GM18907 (cell line): ENCODE measurements around the gene FBXL13.
"Not testable (repeated sequence)": the region's sequence is repeated elsewhere in the genome, so short reads cannot be mapped to it uniquely, and the experiment has no call there.

Source experiments
- ATAC-seq: cut with Tn5 transposase; IDR thresholded peaks from one replicate; pipeline ENCODE4 v1.9.1; 2021; ENCODE audit warnings: mild to moderate bottlenecking, moderate library complexity; ENCODE audit not compliant: unreplicated experiment

Gene FBXL13

GRCh38 chr7:102788770-102789169 is 285.8 kb downstream of the FBXL13 start:
- ATAC-seq, result not testable (repeated sequence)

GRCh38 chr7:102780926-102781325 is 293.7 kb downstream of the FBXL13 start:
- not testable (repeated sequence) for ATAC-seq

GRCh38 chr7:102778663-102779062 is 295.9 kb downstream of the FBXL13 start:
- not testable (repeated sequence) for ATAC-seq

GRCh38 chr7:102776217-102776616 is 298.4 kb downstream of the FBXL13 start:
- not testable (repeated sequence) for ATAC-seq

GRCh38 chr7:102770467-102770866 is 304.1 kb downstream of the FBXL13 start:
- ATAC-seq, result not testable (repeated sequence)

- not testable (repeated sequence) for ATAC-seq
These were observed 304.9 kb downstream of the FBXL13 start for GRCh38 chr7:102769657-102770192.

- not testable (repeated sequence) for ATAC-seq
These were observed 311.2 kb downstream of the FBXL13 start for GRCh38 chr7:102763295-102763905.
